HG02852 (cell line): ENCODE results near the gene PIP4K2A.

Source experiments
- ATAC-seq: cut with Tn5 transposase; IDR thresholded peaks from one replicate; pipeline ENCODE4 v1.9.1; 2021; ENCODE audit warnings: mild to moderate bottlenecking, moderate library complexity; ENCODE audit not compliant: unreplicated experiment

Gene PIP4K2A

DNA sequence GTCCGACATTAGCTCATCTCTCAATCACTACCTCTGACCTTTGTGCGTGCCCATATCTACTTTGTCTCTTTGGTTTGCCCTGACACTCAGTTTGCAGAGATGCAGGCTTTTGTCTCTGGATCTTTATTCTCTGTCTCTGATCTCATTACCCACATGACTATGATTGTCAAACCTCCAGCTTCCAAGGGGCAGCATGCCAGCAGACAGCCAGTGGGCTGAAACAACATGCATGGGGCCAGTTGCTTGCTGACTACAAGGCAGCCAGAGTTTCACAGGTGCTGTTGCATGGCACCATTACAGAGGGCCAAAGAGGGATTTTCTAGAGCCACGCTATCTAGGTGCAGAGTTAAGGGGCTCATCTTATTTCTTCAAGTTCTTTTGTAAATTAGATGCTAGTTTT lies 222.9 kb downstream of the PIP4K2A start:
- no peak for ATAC-seq

DNA sequence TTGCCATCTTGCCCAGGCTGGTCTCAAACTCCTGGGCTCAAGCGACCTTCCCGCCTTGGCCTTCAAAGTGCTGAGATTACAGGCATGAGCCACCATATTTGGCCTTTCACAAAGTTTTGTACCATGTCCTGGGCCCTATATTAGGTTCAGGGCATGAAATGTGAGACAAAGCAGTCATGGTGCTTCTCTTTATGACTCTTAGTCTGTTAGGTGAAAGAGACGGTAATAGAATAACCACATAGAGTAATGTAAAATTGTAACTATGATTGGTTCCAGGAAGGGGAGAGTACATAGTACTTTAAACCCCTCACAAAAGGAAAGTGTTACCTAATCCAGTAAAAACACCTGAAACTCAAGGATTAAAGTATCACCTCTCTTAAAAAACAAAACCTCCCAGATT lies 224.4 kb downstream of the PIP4K2A start:
- ATAC-seq = peak; percentile 56

DNA sequence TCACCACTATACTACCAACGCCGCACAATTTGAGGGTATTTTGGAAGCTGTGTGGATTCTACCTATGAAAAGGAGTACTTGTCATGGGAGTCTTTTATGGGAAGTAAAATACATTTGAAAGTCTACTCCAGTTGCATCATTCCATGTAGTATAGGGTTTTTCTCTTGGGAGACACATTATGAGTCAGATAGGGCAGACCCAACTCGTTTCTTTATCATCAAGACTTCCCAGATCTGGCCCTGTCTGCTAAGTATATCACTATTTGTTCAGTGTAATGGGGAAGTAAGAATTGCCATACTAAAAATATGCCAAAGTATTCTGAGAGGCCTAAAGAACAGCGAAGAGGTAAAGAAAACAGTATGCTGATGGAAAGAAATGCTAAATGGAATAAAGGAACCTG lies 224.9 kb downstream of the PIP4K2A start:
- ATAC-seq = peak; percentile 70

DNA sequence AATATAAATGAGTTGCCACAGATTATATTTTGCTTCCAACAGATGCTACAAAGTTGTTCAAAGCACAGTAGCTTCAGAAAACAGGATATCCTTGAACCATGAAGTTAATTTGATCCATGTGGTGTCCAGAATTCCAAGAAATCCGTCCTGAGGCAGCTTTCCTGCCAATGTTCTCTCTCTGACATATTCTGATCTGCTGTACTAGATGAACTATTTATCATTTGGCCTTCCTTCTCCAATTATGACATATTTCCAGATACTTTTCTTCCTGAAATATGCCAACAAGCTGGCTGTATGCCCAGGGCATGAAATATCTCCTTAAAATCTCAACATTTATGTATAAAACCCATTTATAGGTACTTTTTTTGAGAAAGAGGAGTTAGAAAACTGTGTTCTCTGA lies 227.9 kb downstream of the PIP4K2A start:
- ATAC-seq = no peak
